HG03520 (cell line): ENCODE measurements around the gene ABCC9.

Experiments used
- ATAC-seq: cut with Tn5 transposase; IDR thresholded peaks from one replicate; pipeline ENCODE4 v1.9.1; 2021; ENCODE audit warnings: mild to moderate bottlenecking, moderate library complexity; ENCODE audit not compliant: unreplicated experiment

The ABCC9 gene

GRCh38 chr12:21881965-21882364, 59.3 kb downstream of the ABCC9 start:
- ATAC-seq, result no peak

- no peak for ATAC-seq
These were observed 61.9 kb downstream of the ABCC9 start for GRCh38 chr12:21879312-21879711.

GRCh38 chr12:21877293-21877982, 63.8 kb downstream of the ABCC9 start:
- ATAC-seq, result no peak

- ATAC-seq, result no peak
These were observed 75.4 kb downstream of the ABCC9 start for GRCh38 chr12:21865846-21866245.

- no peak for ATAC-seq
These were observed 80.7 kb downstream of the ABCC9 start for GRCh38 chr12:21860534-21860933.

- no peak for ATAC-seq
These were observed 81.1 kb downstream of the ABCC9 start for GRCh38 chr12:21860128-21860527.

GRCh38 chr12:21852251-21852650, 89.0 kb downstream of the ABCC9 start:
- ATAC-seq, result no peak

- no peak for ATAC-seq
These were observed 90.1 kb downstream of the ABCC9 start for GRCh38 chr12:21851151-21851550.

- no peak for ATAC-seq
These were observed 90.8 kb downstream of the ABCC9 start for GRCh38 chr12:21850419-21850818.

GRCh38 chr12:21849878-21850277, 91.3 kb downstream of the ABCC9 start:
- ATAC-seq, result no peak

- ATAC-seq, result no peak
These were observed 93.0 kb downstream of the ABCC9 start for GRCh38 chr12:21848192-21848591.

- no peak for ATAC-seq
These were observed 97.4 kb downstream of the ABCC9 start for GRCh38 chr12:21843795-21844194.

- ATAC-seq, result no peak
These were observed 101.5 kb downstream of the ABCC9 start for GRCh38 chr12:21839776-21840175.

- ATAC-seq, result no peak
These were observed 103.4 kb downstream of the ABCC9 start for GRCh38 chr12:21837847-21838246.

GRCh38 chr12:21831791-21832344, 109.4 kb downstream of the ABCC9 start:
- ATAC-seq, result no peak

GRCh38 chr12:21828779-21829178, 112.4 kb downstream of the ABCC9 start:
- no peak for ATAC-seq

- no peak for ATAC-seq
These were observed 113.0 kb downstream of the ABCC9 start for GRCh38 chr12:21828136-21828775.

GRCh38 chr12:21827083-21827482, 114.1 kb downstream of the ABCC9 start:
- no peak for ATAC-seq

- ATAC-seq, result no peak
These were observed 114.7 kb downstream of the ABCC9 start for GRCh38 chr12:21826618-21826910.

- ATAC-seq, result no peak
These were observed 115.2 kb downstream of the ABCC9 start for GRCh38 chr12:21825886-21826617.

- ATAC-seq, result no peak
These were observed 117.6 kb downstream of the ABCC9 start for GRCh38 chr12:21823581-21823980.

- ATAC-seq, result no peak
These were observed 121.5 kb downstream of the ABCC9 start for GRCh38 chr12:21819678-21820077.
